H9 (cell line): ENCODE results near the gene PEPD. TPM values are rescaled to one million over a fixed set of nuclear protein-coding genes. Genes with fewer than 3 reads are reported as not detected.

Experiments
- DNase-seq: peaks from one replicate; pipeline ENCODE4 v3.0.0-alpha.2; 2017
- H2AFZ ChIP-seq: one replicate; pipeline ENCODE4 v1.6.1; 2013; ENCODE audit warnings: mild to moderate bottlenecking, low read length, control low read depth, moderate library complexity
- H2AK5ac ChIP-seq: 2 replicates; pipeline ENCODE4 v1.6.1; 2013; ENCODE audit warnings: low read length, control low read depth, mixed read lengths; ENCODE audit not compliant: insufficient read length
- H2BK120ac ChIP-seq: one replicate; pipeline ENCODE4 v1.6.1; 2013; ENCODE audit warnings: low read depth, mild to moderate bottlenecking, low read length, control low read depth, inconsistent platforms; ENCODE audit not compliant: poor library complexity, severe bottlenecking
- H2BK12ac ChIP-seq: 2 replicates; pipeline ENCODE4 v1.6.1; 2013; ENCODE audit warnings: low read length, control low read depth, mixed read lengths, low read depth; ENCODE audit not compliant: insufficient read length
- H2BK15ac ChIP-seq: 2 replicates; pipeline ENCODE4 v1.6.1; 2013; ENCODE audit warnings: low read depth, low read length, control low read depth
- H2BK20ac ChIP-seq: one replicate; pipeline ENCODE4 v1.6.1; 2013; ENCODE audit warnings: low read depth, mild to moderate bottlenecking, low read length, control low read depth, inconsistent platforms; ENCODE audit not compliant: poor library complexity, severe bottlenecking
- H2BK5ac ChIP-seq: 2 replicates; pipeline ENCODE4 v1.6.1; 2013; ENCODE audit warnings: low read length, control low read depth, mixed read lengths; ENCODE audit not compliant: insufficient read length
- H3K14ac ChIP-seq: 2 replicates; pipeline ENCODE4 v1.6.1; 2013; ENCODE audit warnings: low read length, control low read depth; ENCODE audit not compliant: insufficient read depth
- H3K18ac ChIP-seq: 2 replicates; pipeline ENCODE4 v1.6.1; 2013; ENCODE audit warnings: low read depth, mild to moderate bottlenecking, mixed read lengths, low read length, control low read depth; ENCODE audit not compliant: insufficient read length
- H3K23ac ChIP-seq: 2 replicates; pipeline ENCODE4 v1.6.1; 2013; ENCODE audit warnings: low read length, control low read depth, mixed read lengths, low read depth; ENCODE audit not compliant: insufficient read length
- H3K23me2 ChIP-seq: 2 replicates; pipeline ENCODE4 v1.6.1; 2013; ENCODE audit warnings: low read depth, mild to moderate bottlenecking, mixed read lengths, low read length, control low read depth; ENCODE audit not compliant: insufficient read length, poor library complexity, severe bottlenecking
- H3K27ac ChIP-seq: 2 replicates; pipeline ENCODE4 v1.5.1; 2013; ENCODE audit warnings: low read length, control low read depth, mixed read lengths, low read depth; ENCODE audit not compliant: insufficient read length
- H3K27me3 ChIP-seq: 2 replicates; pipeline ENCODE4 v1.6.1; 2013; ENCODE audit warnings: low read length, control low read depth, inconsistent platforms; ENCODE audit not compliant: insufficient read depth
- H3K4ac ChIP-seq: 2 replicates; pipeline ENCODE4 v1.6.1; 2013; ENCODE audit warnings: low read depth, mild to moderate bottlenecking, control low read depth, inconsistent platforms, low read length, moderate library complexity
- H3K4me1 ChIP-seq: 2 replicates; pipeline ENCODE4 v1.6.1; 2013; ENCODE audit warnings: low read length, control low read depth, inconsistent platforms; ENCODE audit not compliant: insufficient read depth
- H3K4me2 ChIP-seq: 2 replicates; pipeline ENCODE4 v1.6.1; 2013; ENCODE audit warnings: low read length, control low read depth, mixed read lengths; ENCODE audit not compliant: insufficient read length, insufficient read depth
- H3K56ac ChIP-seq: 2 replicates; pipeline ENCODE4 v1.6.1; 2013; ENCODE audit warnings: low read depth, mild to moderate bottlenecking, mixed read lengths, low read length, control low read depth; ENCODE audit not compliant: insufficient read length
- H3K79me1 ChIP-seq: 2 replicates; pipeline ENCODE4 v1.6.1; 2013; ENCODE audit warnings: low read depth, mild to moderate bottlenecking, moderate library complexity, low read length, control low read depth, inconsistent platforms; ENCODE audit not compliant: insufficient read depth, poor library complexity, severe bottlenecking
- H3K79me2 ChIP-seq: 2 replicates; pipeline ENCODE4 v1.6.1; 2013; ENCODE audit warnings: low read length, control low read depth, inconsistent platforms; ENCODE audit not compliant: insufficient read depth
- H3K9ac ChIP-seq: 2 replicates; pipeline ENCODE4 v1.6.1; 2013; ENCODE audit warnings: low read length, control low read depth, mixed read lengths; ENCODE audit not compliant: insufficient read length; ENCODE audit errors: extremely low read depth
- H3K9me3 ChIP-seq: one replicate; pipeline ENCODE4 v1.6.1; 2013; ENCODE audit warnings: low read depth, low read length, inconsistent platforms; ENCODE audit not compliant: control insufficient read depth
- H3T11ph ChIP-seq: one replicate; pipeline ENCODE4 v1.6.1; 2013; ENCODE audit warnings: mild to moderate bottlenecking, low read length, control low read depth, inconsistent platforms
- H4K20me1 ChIP-seq: one replicate; pipeline ENCODE4 v1.6.1; 2013; ENCODE audit not compliant: control insufficient read depth, insufficient read length, insufficient read depth
- H4K5ac ChIP-seq: 2 replicates; pipeline ENCODE4 v1.6.1; 2013; ENCODE audit warnings: low read depth, mild to moderate bottlenecking, mixed read lengths, low read length, control low read depth; ENCODE audit not compliant: insufficient read length
- H4K8ac ChIP-seq: replicated peaks from 2 replicates; pipeline ENCODE4 v1.6.1; 2013; ENCODE audit warnings: low read length, control low read depth, mixed read lengths, low read depth; ENCODE audit not compliant: insufficient read length
- H4K91ac ChIP-seq: 2 replicates; pipeline ENCODE4 v1.6.1; 2013; ENCODE audit warnings: low read depth, mild to moderate bottlenecking, moderate library complexity, mixed read lengths, low read length, control low read depth; ENCODE audit not compliant: insufficient read length
- H3K27ac Mint-ChIP-seq, 3 experiments: 2 replicates in 2 of 3; 3 replicates in 1 of 3; pipeline ENCODE4 v1.8.0; 2020 to 2021; ENCODE audit warnings: mixed read lengths in 3 of 3, mild to moderate bottlenecking in 1 of 3, moderate library complexity in 1 of 3
- H3K27me3 Mint-ChIP-seq: 2 replicates; pipeline ENCODE4 v1.8.0; 2021; ENCODE audit warnings: low read depth, mild to moderate bottlenecking, moderate library complexity, mixed read lengths
- H3K36me3 Mint-ChIP-seq, 3 experiments: 2 replicates in 2 of 3; 3 replicates in 1 of 3; pipeline ENCODE4 v1.8.0; 2020 to 2021; ENCODE audit warnings: low read depth in 3 of 3, mixed read lengths in 3 of 3; ENCODE audit not compliant: insufficient read depth in 1 of 3
- H3K4me1 Mint-ChIP-seq, 2 experiments: 2 replicates each; pipeline ENCODE4 v1.8.0; 2020; ENCODE audit warnings: mixed read lengths in 2 of 2
- H3K4me3 Mint-ChIP-seq, 2 experiments: 2 replicates in 1 of 2; 3 replicates in 1 of 2; pipeline ENCODE4 v1.8.0; 2020 to 2021; ENCODE audit warnings: mild to moderate bottlenecking in 2 of 2, mixed read lengths in 2 of 2, moderate library complexity in 1 of 2
- H3K9me3 Mint-ChIP-seq, 2 experiments: 2 replicates in 1 of 2; 3 replicates in 1 of 2; pipeline ENCODE4 v1.8.0; 2020; ENCODE audit warnings: mild to moderate bottlenecking in 2 of 2, mixed read lengths in 2 of 2, moderate library complexity in 1 of 2
- WGBS: extraction: QIAGEN DNeasy Blood & Tissue Kit; methylation state at CpG from one replicate; pipeline ENCODE4 v1.1.7; 2013; ENCODE audit warnings: missing lambda C conversion rate, low lambda C conversion rate, mixed read lengths; ENCODE audit not compliant: insufficient read length; ENCODE audit errors: extremely low coverage; 5-methylcytosine and 5-hydroxymethylcytosine counted together
- total RNA-seq: library from RNA; stranded (reverse); gene quantifications from 2 replicates; pipeline ENCODE4 v1.2.1, GENCODE V29; 2021
- TF ChIP-seq, protein P1 (sequence below): fragments of 200-600 bp; sonication (generic); conservative IDR thresholded peaks from 3 replicates; pipeline ENCODE4 v1.8.0; 2021; ENCODE audit warnings: antibody characterized with exemption, mild to moderate bottlenecking

PEPD gene
- total RNA-seq, 1 experiment from 2014 or later: 52.8 TPM

DNA sequence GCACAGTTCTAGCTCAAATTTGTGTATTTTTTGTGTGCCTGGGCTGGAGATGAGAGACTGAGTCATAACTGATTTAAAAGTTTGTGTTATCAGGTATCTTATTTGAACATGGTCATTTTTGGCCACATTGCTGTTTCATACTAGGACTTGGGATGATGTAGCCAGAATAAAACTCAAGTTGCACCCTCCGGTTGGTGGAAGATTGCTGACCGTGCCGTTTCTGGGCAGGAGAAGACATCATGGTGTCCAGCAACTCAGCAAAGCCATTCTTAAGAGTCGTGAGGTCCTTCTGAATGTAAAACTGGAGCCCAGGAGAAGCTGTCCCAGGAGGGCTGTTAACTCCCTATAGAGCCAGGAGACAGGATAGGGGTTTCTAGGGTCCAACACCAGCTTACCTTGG, 140.5 kb downstream of the PEPD start:
- Histone ChIP-seq H3K4me1 (peaks cover 4% of the 10 kb centered on the region; the same call in 1 of the 2 replicates), H2AFZ (no peak overlapping the region), H2BK120ac (no peak overlapping the region), H4K91ac (no peak overlapping the region), H3K4ac (no peak overlapping the region), H2AK5ac (no peak overlapping the region), H4K20me1 (peaks cover 2% of the 10 kb centered on the region), H3K18ac (no peak overlapping the region), H3T11ph (no peak overlapping the region), H4K5ac (no peak overlapping the region), H3K27me3 (no peaks in the 10 kb centered on the region), H2BK20ac (no peak overlapping the region), H3K79me1 (peaks cover 6% of the 10 kb centered on the region), H3K27ac (no peak overlapping the region), H3K23ac (no peak overlapping the region), H2BK5ac (no peak overlapping the region), H3K14ac (no peak overlapping the region), H3K9me3 (no peaks in the 10 kb centered on the region), H4K8ac (no peak overlapping the region), H2BK12ac (no peak overlapping the region), H3K4me2 (no peak overlapping the region), H3K79me2 (peaks cover 17% of the 10 kb centered on the region; the same call in 1 of the 2 replicates), H3K23me2 (no peaks in the 10 kb centered on the region), H3K56ac (no peak overlapping the region), H2BK15ac (no peak overlapping the region), H3K9ac (no peak overlapping the region)
- TF ChIP-seq, protein P1, sequence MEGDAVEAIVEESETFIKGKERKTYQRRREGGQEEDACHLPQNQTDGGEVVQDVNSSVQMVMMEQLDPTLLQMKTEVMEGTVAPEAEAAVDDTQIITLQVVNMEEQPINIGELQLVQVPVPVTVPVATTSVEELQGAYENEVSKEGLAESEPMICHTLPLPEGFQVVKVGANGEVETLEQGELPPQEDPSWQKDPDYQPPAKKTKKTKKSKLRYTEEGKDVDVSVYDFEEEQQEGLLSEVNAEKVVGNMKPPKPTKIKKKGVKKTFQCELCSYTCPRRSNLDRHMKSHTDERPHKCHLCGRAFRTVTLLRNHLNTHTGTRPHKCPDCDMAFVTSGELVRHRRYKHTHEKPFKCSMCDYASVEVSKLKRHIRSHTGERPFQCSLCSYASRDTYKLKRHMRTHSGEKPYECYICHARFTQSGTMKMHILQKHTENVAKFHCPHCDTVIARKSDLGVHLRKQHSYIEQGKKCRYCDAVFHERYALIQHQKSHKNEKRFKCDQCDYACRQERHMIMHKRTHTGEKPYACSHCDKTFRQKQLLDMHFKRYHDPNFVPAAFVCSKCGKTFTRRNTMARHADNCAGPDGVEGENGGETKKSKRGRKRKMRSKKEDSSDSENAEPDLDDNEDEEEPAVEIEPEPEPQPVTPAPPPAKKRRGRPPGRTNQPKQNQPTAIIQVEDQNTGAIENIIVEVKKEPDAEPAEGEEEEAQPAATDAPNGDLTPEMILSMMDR: no peak
- DNase-seq: no peak
- H3K4me1 Mint-ChIP-seq: peaks cover 44% of the 10 kb centered on the region in 2 experiments
- H3K36me3 Mint-ChIP-seq: peaks cover 7 to 19% (median 9%) of the 10 kb centered on the region in 3 experiments; a peak in 6 of 7 replicates
- no peaks in the 10 kb centered on the region for H3K9me3 Mint-ChIP-seq
- peak overlapping the region in 1 of 3 experiments; percentile 9; a peak in 1 of 7 replicates for H3K27ac Mint-ChIP-seq
- no peak overlapping the region for H3K4me3 Mint-ChIP-seq
- H3K27me3 Mint-ChIP-seq: no peaks in the 10 kb centered on the region
- WGBS: no CpG with 5 or more reads among the region's 4 CpGs
